Testis (tissue), 3 donors: ENCODE data around the gene ENTPD6. TPM values are rescaled to one million over a fixed set of nuclear protein-coding genes. Genes with fewer than 3 reads are reported as not detected.

Experiments
- DNase-seq: peaks from one replicate; pipeline ENCODE4 v3.0.0-alpha.2; 2019
- H3K27ac ChIP-seq, 2 donors: fragments of 200-600 bp; sonication (generic); one replicate each; pipeline ENCODE4 v1.5.1; 2019
- H3K27me3 ChIP-seq: fragments of 200-600 bp; sonication (generic); one replicate; pipeline ENCODE4 v1.5.1; 2019
- H3K36me3 ChIP-seq: fragments of 200-600 bp; sonication (generic); one replicate; pipeline ENCODE4 v1.5.1; 2017; ENCODE audit warnings: low read depth; ENCODE audit errors: missing control alignments
- H3K4me1 ChIP-seq: fragments of 200-600 bp; sonication (generic); one replicate; pipeline ENCODE4 v1.5.1; 2019
- H3K4me3 ChIP-seq, 2 donors: fragments of 200-600 bp; sonication (generic); one replicate each; pipeline ENCODE4 v1.5.1; 2017 to 2019
- H3K9me3 ChIP-seq: fragments of 200-600 bp; sonication (generic); one replicate; pipeline ENCODE4 v1.5.1; 2017
- POLR2A ChIP-seq: fragments of 450-650 bp; IDR thresholded peaks from one replicate; pipeline ENCODE4 v1.6.1; 2017; ENCODE audit warnings: antibody characterized with exemption, mild to moderate bottlenecking, moderate library complexity
- WGBS, 2 donors: methylation state at CpG; one replicate each; pipeline ENCODE4 v1.1.5; 2018; 5-methylcytosine and 5-hydroxymethylcytosine counted together
- intact Hi-C: fragments of 100-400 bp; cut with DNase I; formaldehyde crosslinking; loops from one replicate; pipeline ENCODE4 v1.15.1; 2023; ENCODE audit warnings: low total_unique reads
- polyA plus RNA-seq: library from polyadenylated mRNA; stranded (reverse); fragments of 350-450 nt; fragmentation: Illumina TruSeq; extraction: RNeasy Lipid Tissue Mini Kit (QIAGEN cat#74804); gene quantifications from one replicate; pipeline ENCODE4 v1.2.3, GENCODE V29; 2014; ENCODE audit warnings: low read depth, low replicate concordance; ENCODE audit not compliant: insufficient read depth
- total RNA-seq, 2 donors: library from RNA; depleted of rRNA; stranded (reverse); fragments of >200 nt; gene quantifications; one replicate each; pipeline ENCODE4 v1.2.3, GENCODE V29; 2016
- TF ChIP-seq, protein P1 (sequence below), 3 experiments: fragments of 450-650 bp in 2 of 3; fragments of 200-600 bp in 1 of 3; sonication (generic) in 1 of 3; IDR thresholded peaks; one replicate each; pipeline ENCODE4 v1.5.1; 2016 to 2019; ENCODE audit warnings: antibody characterized with exemption in 3 of 3, mild to moderate bottlenecking in 2 of 3, moderate library complexity in 1 of 3

Gene ENTPD6
- total and polyA plus RNA-seq, 3 donors from 2014 or later: 80.7 to 204 (median 157) TPM

- H3K36me3 ChIP-seq: no peaks in the 10 kb centered on the region
- peaks cover 40% of the 10 kb centered on the region for H3K4me1 ChIP-seq
- no peaks in the 10 kb centered on the region for H3K27me3 ChIP-seq
- DNase-seq: no peak
- TF ChIP-seq, protein P1, sequence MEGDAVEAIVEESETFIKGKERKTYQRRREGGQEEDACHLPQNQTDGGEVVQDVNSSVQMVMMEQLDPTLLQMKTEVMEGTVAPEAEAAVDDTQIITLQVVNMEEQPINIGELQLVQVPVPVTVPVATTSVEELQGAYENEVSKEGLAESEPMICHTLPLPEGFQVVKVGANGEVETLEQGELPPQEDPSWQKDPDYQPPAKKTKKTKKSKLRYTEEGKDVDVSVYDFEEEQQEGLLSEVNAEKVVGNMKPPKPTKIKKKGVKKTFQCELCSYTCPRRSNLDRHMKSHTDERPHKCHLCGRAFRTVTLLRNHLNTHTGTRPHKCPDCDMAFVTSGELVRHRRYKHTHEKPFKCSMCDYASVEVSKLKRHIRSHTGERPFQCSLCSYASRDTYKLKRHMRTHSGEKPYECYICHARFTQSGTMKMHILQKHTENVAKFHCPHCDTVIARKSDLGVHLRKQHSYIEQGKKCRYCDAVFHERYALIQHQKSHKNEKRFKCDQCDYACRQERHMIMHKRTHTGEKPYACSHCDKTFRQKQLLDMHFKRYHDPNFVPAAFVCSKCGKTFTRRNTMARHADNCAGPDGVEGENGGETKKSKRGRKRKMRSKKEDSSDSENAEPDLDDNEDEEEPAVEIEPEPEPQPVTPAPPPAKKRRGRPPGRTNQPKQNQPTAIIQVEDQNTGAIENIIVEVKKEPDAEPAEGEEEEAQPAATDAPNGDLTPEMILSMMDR (IDR thresholded peaks at IDR 0.05): no peak
- TF ChIP-seq POLR2A: no peak
- H3K27ac ChIP-seq: peak overlapping the region in 1 of 2 donors; percentile 84
- H3K4me3 ChIP-seq: no peak overlapping the region
- intact Hi-C loops: no loop called here
- H3K9me3 ChIP-seq: no peaks in the 10 kb centered on the region
- 88 to 100% methylated on average over 2 to 12 of the region's 12 CpGs for WGBS, 2 donors
Measured at GRCh38 chr20:25218492-25218891, 23.0 kb downstream of the ENTPD6 start.

DNA sequence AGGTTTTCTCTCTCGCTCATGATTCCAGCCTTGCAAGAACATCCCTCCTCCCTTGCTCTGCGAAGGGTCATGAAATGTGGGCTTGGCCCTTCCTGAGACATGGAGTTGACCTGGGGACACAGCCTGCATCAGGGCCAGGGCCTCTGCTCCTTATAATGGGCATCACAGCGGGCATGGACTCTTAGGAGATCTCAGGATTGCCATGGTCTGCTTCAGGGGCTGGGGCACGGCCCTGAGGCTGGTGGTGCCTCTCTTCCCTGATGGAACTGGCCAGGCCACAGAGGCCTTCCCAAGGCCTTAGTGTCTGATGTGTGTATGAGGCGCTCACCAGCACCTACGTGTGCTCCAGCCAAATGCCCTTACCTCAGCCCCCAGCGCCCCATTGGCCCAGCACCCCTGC lies 23.9 kb downstream of the ENTPD6 start:
- no peak for DNase-seq
- intact Hi-C loops: no loop called here
- WGBS, 2 donors: 84 to 90% methylated on average over 3 to 7 of the region's 7 CpGs

GRCh38 chr20:25220021-25220730 lies 24.7 kb downstream of the ENTPD6 start:
- Histone ChIP-seq H3K4me3 (no peak overlapping the region), H3K9me3 (no peaks in the 10 kb centered on the region), H3K27me3 (no peaks in the 10 kb centered on the region), H3K36me3 (no peaks in the 10 kb centered on the region), H3K4me1 (peaks cover 40% of the 10 kb centered on the region), H3K27ac (peak overlapping the region; percentile 65 to 84)
- intact Hi-C loops: no loop called here
- TF ChIP-seq, protein P1 (IDR thresholded peaks at IDR 0.05): no peak
- TF ChIP-seq POLR2A: no peak
- WGBS, 2 donors: 69 to 73% methylated on average over 4 to 16 of the region's 16 CpGs
- peak; percentile 44 for DNase-seq

More for the DNA sequence above, 23.9 kb downstream of the ENTPD6 start:
- Histone ChIP-seq H3K4me1 (peaks cover 40% of the 10 kb centered on the region), H3K9me3 (no peaks in the 10 kb centered on the region), H3K4me3 (no peak overlapping the region), H3K36me3 (no peaks in the 10 kb centered on the region), H3K27ac (peak overlapping the region in 1 of 2 donors; percentile 84), H3K27me3 (no peaks in the 10 kb centered on the region)
- TF ChIP-seq, protein P1 (IDR thresholded peaks at IDR 0.05): no peak
- no peak for TF ChIP-seq POLR2A

- no peak for TF ChIP-seq POLR2A
- TF ChIP-seq, protein P1 (IDR thresholded peaks at IDR 0.05): no peak
- 66 to 72% methylated on average over 11 to 15 of the region's 15 CpGs for WGBS, 2 donors
- Histone ChIP-seq H3K4me3 (no peak overlapping the region), H3K27me3 (no peaks in the 10 kb centered on the region), H3K27ac (peak overlapping the region; percentile 65 to 84), H3K4me1 (peaks cover 40% of the 10 kb centered on the region), H3K9me3 (no peaks in the 10 kb centered on the region), H3K36me3 (no peaks in the 10 kb centered on the region)
- no peak for DNase-seq
- intact Hi-C loops: no loop called here
Measured at GRCh38 chr20:25220810-25221591, 25.5 kb downstream of the ENTPD6 start.
